ENCODE results near the gene EPHB2.
A peak's percentile ranks its signal among the peaks of the same experiment; 100 is the strongest.

Gene EPHB2

DNA sequence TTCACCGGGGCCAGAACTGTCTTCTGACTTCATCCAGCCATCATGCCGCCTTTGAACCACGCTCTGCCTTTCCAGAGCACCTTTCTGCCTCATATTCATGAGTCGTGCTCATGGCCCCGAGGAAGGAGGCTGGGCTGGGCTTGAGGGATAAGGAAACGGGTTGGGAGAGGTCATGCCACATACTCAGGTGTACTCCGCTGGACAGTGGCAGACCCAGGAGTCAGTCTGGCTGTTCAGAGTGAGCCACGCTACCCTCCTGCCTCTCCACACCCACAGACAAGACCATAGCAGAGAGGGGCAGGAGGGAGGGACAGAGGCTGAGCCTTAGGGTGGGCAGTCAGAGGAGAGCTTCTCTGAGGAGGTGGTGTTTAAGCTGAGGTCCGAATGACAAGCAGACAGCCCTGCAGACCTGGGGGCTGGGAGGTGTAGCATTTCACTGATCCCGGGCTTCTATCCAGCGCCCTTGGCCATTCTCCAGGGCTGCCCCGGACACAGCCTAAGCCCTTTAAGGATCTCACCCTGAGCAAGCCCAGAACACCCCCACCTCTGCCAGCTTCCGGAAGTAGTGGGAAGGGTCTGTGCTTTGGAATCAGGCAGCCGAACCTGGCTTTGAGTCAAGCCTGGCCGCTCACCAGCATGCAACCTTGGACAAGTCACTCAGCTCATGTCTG, 159.7 kb downstream of the EPHB2 start:
- TF ChIP-seq, protein P1, sequence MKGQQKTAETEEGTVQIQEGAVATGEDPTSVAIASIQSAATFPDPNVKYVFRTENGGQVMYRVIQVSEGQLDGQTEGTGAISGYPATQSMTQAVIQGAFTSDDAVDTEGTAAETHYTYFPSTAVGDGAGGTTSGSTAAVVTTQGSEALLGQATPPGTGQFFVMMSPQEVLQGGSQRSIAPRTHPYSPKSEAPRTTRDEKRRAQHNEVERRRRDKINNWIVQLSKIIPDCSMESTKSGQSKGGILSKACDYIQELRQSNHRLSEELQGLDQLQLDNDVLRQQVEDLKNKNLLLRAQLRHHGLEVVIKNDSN (IDR thresholded peaks at IDR 0.05), result no peak
- TF ChIP-seq NFIC (IDR thresholded peaks at IDR 0.05), result peak; percentile 87

DNA sequence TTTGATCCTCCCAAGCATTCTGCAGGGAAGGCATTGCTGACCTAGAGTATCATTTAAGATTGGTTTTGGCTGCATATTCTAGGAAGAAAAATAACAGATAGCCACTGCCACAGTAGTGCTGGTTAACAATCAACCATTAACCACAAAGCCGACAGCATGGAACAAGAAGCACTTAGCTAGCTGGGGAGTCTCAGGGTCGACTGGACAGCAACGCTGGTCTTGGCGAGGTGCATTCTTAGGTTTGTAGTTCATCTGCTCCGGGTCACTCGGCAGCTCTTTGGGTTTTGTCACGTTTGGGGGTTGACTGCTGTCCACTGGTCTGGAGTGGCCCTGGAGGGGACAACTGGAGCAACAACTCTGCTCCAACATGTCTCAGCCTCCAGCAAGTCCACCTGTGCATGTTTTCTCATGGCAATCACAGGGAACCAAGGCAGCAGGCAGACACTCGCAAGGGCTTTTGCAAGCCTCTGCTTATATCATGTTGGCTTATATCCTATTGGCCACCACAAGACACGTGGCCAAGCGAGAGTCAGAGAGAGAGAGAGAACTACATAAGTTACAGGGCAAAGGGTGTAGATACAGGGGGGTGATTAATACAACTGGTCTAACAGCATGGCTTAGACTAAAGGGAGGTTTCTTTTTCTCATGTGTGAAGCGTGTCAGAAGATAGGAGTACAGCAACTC, 162.5 kb downstream of the EPHB2 start:
- no peak for TF ChIP-seq RAD21 (IDR thresholded peaks at IDR 0.05; ENCODE audit: low read depth)
- no peak for TF ChIP-seq EGR1 (IDR thresholded peaks at IDR 0.05)
- TF ChIP-seq EP300 (IDR thresholded peaks at IDR 0.05; ENCODE audit: borderline replicate concordance), result no peak
- no peak for TF ChIP-seq TAF1 (IDR thresholded peaks at IDR 0.05; ENCODE audit: low read depth)
- no peak for TF ChIP-seq FOXM1 (IDR thresholded peaks at IDR 0.05; ENCODE audit: borderline replicate concordance, low read depth)
- TF ChIP-seq, protein P2, sequence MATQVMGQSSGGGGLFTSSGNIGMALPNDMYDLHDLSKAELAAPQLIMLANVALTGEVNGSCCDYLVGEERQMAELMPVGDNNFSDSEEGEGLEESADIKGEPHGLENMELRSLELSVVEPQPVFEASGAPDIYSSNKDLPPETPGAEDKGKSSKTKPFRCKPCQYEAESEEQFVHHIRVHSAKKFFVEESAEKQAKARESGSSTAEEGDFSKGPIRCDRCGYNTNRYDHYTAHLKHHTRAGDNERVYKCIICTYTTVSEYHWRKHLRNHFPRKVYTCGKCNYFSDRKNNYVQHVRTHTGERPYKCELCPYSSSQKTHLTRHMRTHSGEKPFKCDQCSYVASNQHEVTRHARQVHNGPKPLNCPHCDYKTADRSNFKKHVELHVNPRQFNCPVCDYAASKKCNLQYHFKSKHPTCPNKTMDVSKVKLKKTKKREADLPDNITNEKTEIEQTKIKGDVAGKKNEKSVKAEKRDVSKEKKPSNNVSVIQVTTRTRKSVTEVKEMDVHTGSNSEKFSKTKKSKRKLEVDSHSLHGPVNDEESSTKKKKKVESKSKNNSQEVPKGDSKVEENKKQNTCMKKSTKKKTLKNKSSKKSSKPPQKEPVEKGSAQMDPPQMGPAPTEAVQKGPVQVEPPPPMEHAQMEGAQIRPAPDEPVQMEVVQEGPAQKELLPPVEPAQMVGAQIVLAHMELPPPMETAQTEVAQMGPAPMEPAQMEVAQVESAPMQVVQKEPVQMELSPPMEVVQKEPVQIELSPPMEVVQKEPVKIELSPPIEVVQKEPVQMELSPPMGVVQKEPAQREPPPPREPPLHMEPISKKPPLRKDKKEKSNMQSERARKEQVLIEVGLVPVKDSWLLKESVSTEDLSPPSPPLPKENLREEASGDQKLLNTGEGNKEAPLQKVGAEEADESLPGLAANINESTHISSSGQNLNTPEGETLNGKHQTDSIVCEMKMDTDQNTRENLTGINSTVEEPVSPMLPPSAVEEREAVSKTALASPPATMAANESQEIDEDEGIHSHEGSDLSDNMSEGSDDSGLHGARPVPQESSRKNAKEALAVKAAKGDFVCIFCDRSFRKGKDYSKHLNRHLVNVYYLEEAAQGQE (IDR thresholded peaks at IDR 0.05; ENCODE audit: low read depth), result no peak
- TF ChIP-seq, protein P1 (IDR thresholded peaks at IDR 0.05), result no peak
- TF ChIP-seq NFIC (IDR thresholded peaks at IDR 0.05), result no peak
- TF ChIP-seq, protein P3, sequence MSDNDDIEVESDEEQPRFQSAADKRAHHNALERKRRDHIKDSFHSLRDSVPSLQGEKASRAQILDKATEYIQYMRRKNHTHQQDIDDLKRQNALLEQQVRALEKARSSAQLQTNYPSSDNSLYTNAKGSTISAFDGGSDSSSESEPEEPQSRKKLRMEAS (IDR thresholded peaks at IDR 0.05), result no peak
- TF ChIP-seq TEAD4 (IDR thresholded peaks at IDR 0.05), result no peak
- no peak for TF ChIP-seq CREB1 (IDR thresholded peaks at IDR 0.05; ENCODE audit: low read depth)
- no peak for TF ChIP-seq CEBPB (IDR thresholded peaks at IDR 0.05)
- TF ChIP-seq TCF12 (IDR thresholded peaks at IDR 0.05; ENCODE audit: low read depth), result no peak
- no peak for TF ChIP-seq ZBTB7A (IDR thresholded peaks at IDR 0.05; ENCODE audit: low read depth)
- no peak for TF ChIP-seq YY1 (IDR thresholded peaks at IDR 0.05; ENCODE audit: low read depth)

DNA sequence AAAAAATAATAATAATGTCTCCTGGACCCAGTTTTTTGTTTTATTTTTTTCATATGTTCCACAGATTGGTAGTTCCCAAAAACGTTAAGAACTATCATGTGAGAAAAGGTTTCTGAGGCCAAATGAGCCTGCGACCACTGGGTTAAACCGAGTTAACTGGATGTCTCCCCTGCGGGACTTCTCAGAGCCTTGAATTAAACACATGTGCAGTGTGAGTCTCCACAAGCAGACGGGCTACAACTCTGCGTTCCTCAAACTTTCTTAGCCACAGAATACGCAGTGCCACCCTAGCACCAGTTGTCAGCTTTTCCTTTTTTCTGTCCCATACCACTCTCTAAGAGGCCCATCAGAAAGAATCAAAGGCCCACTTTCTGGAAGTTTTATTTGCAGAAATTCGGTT, 164.1 kb downstream of the EPHB2 start:
- no peak for TF ChIP-seq ZBTB7A (IDR thresholded peaks at IDR 0.05; ENCODE audit: low read depth)
- TF ChIP-seq, protein P2 (IDR thresholded peaks at IDR 0.05; ENCODE audit: low read depth), result no peak
- TF ChIP-seq TAF1 (IDR thresholded peaks at IDR 0.05; ENCODE audit: low read depth), result no peak
- no peak for TF ChIP-seq TCF12 (IDR thresholded peaks at IDR 0.05; ENCODE audit: low read depth)

DNA sequence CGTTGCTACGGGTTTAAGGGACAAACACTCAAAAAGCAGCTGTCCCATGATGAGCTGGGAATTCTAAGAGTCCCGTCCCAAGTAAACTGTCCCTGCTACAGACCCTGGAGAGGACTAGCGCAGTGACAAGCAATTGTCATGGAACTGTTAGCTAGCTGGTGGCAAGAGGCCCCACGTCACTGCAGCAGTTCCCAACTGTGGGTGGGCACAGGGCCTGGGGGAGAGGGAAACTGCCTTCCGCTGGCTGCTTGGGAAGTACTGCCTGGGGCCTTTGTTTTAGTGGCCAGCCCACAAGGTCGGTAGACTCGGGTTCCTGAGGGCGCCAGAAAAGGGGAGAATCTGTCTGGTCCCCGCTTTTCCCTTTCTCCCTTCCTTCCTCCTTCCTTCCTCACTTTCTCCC, 164.6 kb downstream of the EPHB2 start:
- TF ChIP-seq TAF1 (IDR thresholded peaks at IDR 0.05; ENCODE audit: low read depth), result no peak
- no peak for TF ChIP-seq EGR1 (IDR thresholded peaks at IDR 0.05)
- TF ChIP-seq, protein P2 (IDR thresholded peaks at IDR 0.05; ENCODE audit: low read depth), result no peak
- TF ChIP-seq YY1 (IDR thresholded peaks at IDR 0.05; ENCODE audit: low read depth), result no peak
- TF ChIP-seq, protein P1 (IDR thresholded peaks at IDR 0.05), result no peak

DNA sequence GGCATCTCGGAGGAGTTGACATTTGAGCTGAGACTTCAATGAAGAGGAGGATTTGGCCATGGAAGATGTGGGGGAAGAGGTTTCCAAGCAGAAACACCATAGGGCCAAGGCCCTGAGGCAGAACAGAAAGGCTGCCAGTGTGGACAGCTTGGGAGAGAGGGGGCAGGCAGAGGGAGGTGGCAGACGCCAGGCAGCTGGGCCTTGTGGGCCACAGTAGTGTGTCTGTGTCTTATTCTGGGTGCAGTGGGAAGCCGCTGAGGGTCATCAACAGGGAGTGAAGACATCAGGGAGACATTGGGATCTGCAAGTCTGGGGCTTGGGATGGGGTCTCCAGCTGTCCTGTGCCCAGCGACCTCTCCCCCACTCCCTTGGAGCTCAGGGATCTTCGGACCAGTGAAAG, 165.2 kb downstream of the EPHB2 start:
- TF ChIP-seq, protein P1 (IDR thresholded peaks at IDR 0.05), result no peak
- TF ChIP-seq EP300 (IDR thresholded peaks at IDR 0.05; ENCODE audit: borderline replicate concordance) (no peak), YY1 (IDR thresholded peaks at IDR 0.05; ENCODE audit: low read depth) (no peak), EGR1 (IDR thresholded peaks at IDR 0.05) (no peak), CEBPB (IDR thresholded peaks at IDR 0.05) (no peak)
- TF ChIP-seq, protein P2 (IDR thresholded peaks at IDR 0.05; ENCODE audit: low read depth), result no peak

All from Ishikawa (cell line).